HCT116 (cell line): Measurements from ENCODE around the gene ECE1. TPM values are rescaled to one million over a fixed set of nuclear protein-coding genes. Genes with fewer than 3 reads are reported as not detected.

Experiments
- ATAC-seq: fragments of 200-7000 bp; cut with Tn5 transposase; 2 replicates; pipeline ENCODE4 v1.9.1; 2020; ENCODE audit warnings: mild to moderate bottlenecking, moderate library complexity
- BruUV-seq: library from RNA; stranded (reverse); fragments of 400-500 nt; replicated peaks from 2 replicates; lab custom pipeline; 2021; lab: Mats Ljungman, UMichigan
- CTCF ChIA-PET: fragments of 300-600 bp; sonication (Branson Sonifier 250); formaldehyde crosslinking; loops from one replicate; lab custom pipeline; 2021; ENCODE audit warnings: antibody characterized with exemption; lab: Charles Lee
- POLR2A ChIA-PET: fragments of 300-600, 350-600 bp; sonication (Branson Sonifier 250); formaldehyde crosslinking; loops from one replicate; lab custom pipeline; 2021; ENCODE audit warnings: antibody characterized with exemption; lab: Charles Lee
- RAD21 ChIA-PET, 2 experiments: fragments of 300-600 bp; sonication (Branson Sonifier 250); formaldehyde crosslinking; loops; one replicate each; lab custom pipeline; 2023; ENCODE audit warnings: low total read pairs in 2 of 2; ENCODE audit not compliant: uncharacterized antibody in 2 of 2, unreplicated experiment in 2 of 2, low non-redundant PET in 1 of 2; lab: Charles Lee
- DNase-seq: peaks from one replicate; pipeline ENCODE4 v3.0.0-alpha.2; 2010; ENCODE audit warnings: low read depth, low spot score
- H2AFZ ChIP-seq: fragments of 200-600 bp; shearing (Covaris generic), sonication (generic); 2 replicates; pipeline ENCODE4 v1.6.1; 2017; ENCODE audit warnings: low read depth, mixed run types, mixed read lengths, antibody characterized with exemption, low read length; ENCODE audit not compliant: poor library complexity, severe bottlenecking
- H3K27ac ChIP-seq: 2 replicates; pipeline ENCODE4 v1.5.1; 2012; ENCODE audit warnings: low read depth, low read length
- H3K27me3 ChIP-seq: fragments of 200-600 bp; sonication (generic); 2 replicates; pipeline ENCODE4 v1.6.1; 2016; ENCODE audit warnings: mixed run types, low read length, mixed read lengths; ENCODE audit not compliant: insufficient read depth
- H3K36me3 ChIP-seq, 2 experiments: fragments of 200-500 bp in 1 of 2; fragments of 200-600 bp in 1 of 2; sonication (Bioruptor generic) in 1 of 2; sonication (generic) in 1 of 2; 2 replicates each; pipeline versions ENCODE4 v1.5.1 to v1.6.1; 2014 to 2016; ENCODE audit warnings: low read length in 2 of 2, inconsistent platforms in 1 of 2, mixed read lengths in 1 of 2, mixed run types in 1 of 2; ENCODE audit not compliant: insufficient read depth in 2 of 2, control insufficient read depth in 1 of 2
- H3K4me1 ChIP-seq, 2 experiments: fragments of 200-600 bp in 1 of 2; sonication (generic) in 1 of 2; 2 replicates each; pipeline versions ENCODE4 v1.5.1 to v1.6.1; 2012 to 2017; ENCODE audit warnings: low read length in 2 of 2, inconsistent platforms in 1 of 2, mild to moderate bottlenecking in 1 of 2, mixed read lengths in 1 of 2, mixed run types in 1 of 2, moderate library complexity in 1 of 2; ENCODE audit not compliant: insufficient read depth in 2 of 2, control insufficient read depth in 1 of 2
- H3K4me2 ChIP-seq: fragments of 200-600 bp; sonication (generic); 2 replicates; pipeline ENCODE4 v1.6.1; 2017; ENCODE audit warnings: mixed run types, low read length, mixed read lengths
- H3K4me3 ChIP-seq, 2 experiments: fragments of 200-600 bp in 1 of 2; sonication (generic) in 1 of 2; replicated peaks in 1 of 2; 2 replicates each; pipeline ENCODE4 v1.5.1; 2011 to 2016; ENCODE audit warnings: low read length in 2 of 2, control low read depth in 1 of 2, low read depth in 1 of 2, mild to moderate bottlenecking in 1 of 2, mixed read lengths in 1 of 2, mixed run types in 1 of 2
- H3K79me2 ChIP-seq: fragments of 200-600 bp; sonication (generic); 2 replicates; pipeline ENCODE4 v1.6.1; 2017; ENCODE audit warnings: mild to moderate bottlenecking, mixed run types, low read length, moderate library complexity, mixed read lengths; ENCODE audit not compliant: insufficient read depth
- H3K9ac ChIP-seq: fragments of 200-600 bp; sonication (generic); 2 replicates; pipeline ENCODE4 v1.6.1; 2016; ENCODE audit warnings: low read length, mixed read lengths
- H3K9me2 ChIP-seq: fragments of 200-600 bp; sonication (generic), shearing (Covaris generic); 2 replicates; pipeline ENCODE4 v1.6.1; 2017; ENCODE audit warnings: mixed run types, mild to moderate bottlenecking, moderate library complexity; ENCODE audit not compliant: insufficient read depth
- H3K9me3 ChIP-seq, 2 experiments: fragments of 200-500 bp in 1 of 2; fragments of 200-600 bp in 1 of 2; sonication (Bioruptor generic) in 1 of 2; sonication (generic) in 1 of 2; 2 replicates each; pipeline ENCODE4 v1.6.1; 2014 to 2017; ENCODE audit warnings: low read length in 2 of 2, mixed read lengths in 2 of 2, inconsistent platforms in 1 of 2, low read depth in 1 of 2, mild to moderate bottlenecking in 1 of 2, mixed run types in 1 of 2, moderate library complexity in 1 of 2; ENCODE audit not compliant: control insufficient read depth in 1 of 2, insufficient read depth in 1 of 2
- H4K20me1 ChIP-seq: fragments of 200-600 bp; sonication (generic), shearing (Covaris generic); 2 replicates; pipeline ENCODE4 v1.6.1; 2017; ENCODE audit warnings: mixed run types, mild to moderate bottlenecking, moderate library complexity; ENCODE audit not compliant: insufficient read depth
- CBX3 ChIP-seq: IDR thresholded peaks from 2 replicates; pipeline ENCODE4 v1.6.1; 2012; ENCODE audit warnings: low read depth
- CEBPB ChIP-seq: IDR thresholded peaks from 2 replicates; pipeline ENCODE4 v1.6.1; 2012; ENCODE audit warnings: low read depth
- EGR1 ChIP-seq: IDR thresholded peaks from 2 replicates; pipeline ENCODE4 v1.6.1; 2012; ENCODE audit warnings: low read depth
- ELF1 ChIP-seq: IDR thresholded peaks from 2 replicates; pipeline ENCODE4 v1.6.1; 2012; ENCODE audit warnings: low read depth, borderline replicate concordance
- EZH2 ChIP-seq: fragments of 200-600 bp; sonication (generic); IDR thresholded peaks from 2 replicates; pipeline ENCODE4 v1.6.1; 2017; ENCODE audit warnings: antibody characterized with exemption, mixed run types
- EZH2phosphoT487 ChIP-seq: fragments of 200-600 bp; IDR thresholded peaks from 2 replicates; pipeline ENCODE4 v1.6.1; 2018; ENCODE audit warnings: antibody characterized with exemption, borderline replicate concordance
- FOSL1 ChIP-seq: IDR thresholded peaks from 2 replicates; pipeline ENCODE4 v1.6.1; 2012; ENCODE audit warnings: low read depth
- JUND ChIP-seq: IDR thresholded peaks from 2 replicates; pipeline ENCODE4 v1.6.1; 2012
- POLR2A ChIP-seq: IDR thresholded peaks from 2 replicates; pipeline ENCODE4 v1.7.0; 2011; ENCODE audit warnings: borderline replicate concordance; ENCODE audit not compliant: insufficient read depth, insufficient read length; ENCODE audit errors: extremely low read depth
- POLR2AphosphoS5 ChIP-seq: IDR thresholded peaks from 2 replicates; pipeline ENCODE4 v1.6.1; 2011; ENCODE audit warnings: mild to moderate bottlenecking, low read depth, low read length, moderate library complexity
- RAD21 ChIP-seq: IDR thresholded peaks from 2 replicates; pipeline ENCODE4 v1.6.1; 2012; ENCODE audit warnings: low read depth, mild to moderate bottlenecking
- SIN3A ChIP-seq: IDR thresholded peaks from 2 replicates; pipeline ENCODE4 v1.6.1; 2012; ENCODE audit warnings: low read depth
- SP1 ChIP-seq: IDR thresholded peaks from 2 replicates; pipeline ENCODE4 v1.6.1; 2012; ENCODE audit warnings: low read depth
- SRF ChIP-seq: IDR thresholded peaks from 2 replicates; pipeline ENCODE4 v1.6.1; 2012; ENCODE audit warnings: low read depth
- ZFX ChIP-seq: fragments of 450-650 bp; IDR thresholded peaks from 2 replicates; pipeline ENCODE4 v1.6.1; 2017
- intact Hi-C: fragments of 100-400 bp; cut with micrococcal nuclease; formaldehyde crosslinking; loops from 2 replicates; pipeline ENCODE4 v1.10.0; 2022
- total RNA-seq: library from RNA; stranded (reverse); gene quantifications from one replicate; pipeline ENCODE4 v1.2.1, GENCODE V29; 2021; ENCODE audit not compliant: unreplicated experiment
- TF ChIP-seq, protein P1 (sequence below), 3 experiments: fragments of 200-600 bp in 1 of 3; sonication (generic) in 1 of 3; IDR thresholded peaks in 2 of 3; conservative IDR thresholded peaks in 1 of 3; 2 replicates each; pipeline ENCODE4 v1.5.1; 2012 to 2017; ENCODE audit warnings: low read depth in 2 of 3, low read length in 2 of 3, antibody characterized with exemption in 1 of 3, borderline replicate concordance in 1 of 3, control low read depth in 1 of 3, mild to moderate bottlenecking in 1 of 3, mixed read lengths in 1 of 3, mixed run types in 1 of 3, moderate library complexity in 1 of 3; ENCODE audit not compliant: insufficient read depth in 1 of 3
- TF ChIP-seq, protein P2 (sequence below): IDR thresholded peaks from 2 replicates; pipeline ENCODE4 v1.6.1; 2012
- TF ChIP-seq, protein P3 (sequence below): IDR thresholded peaks from 2 replicates; pipeline ENCODE4 v1.6.1; 2011; ENCODE audit warnings: mild to moderate bottlenecking, low read length, moderate library complexity; ENCODE audit not compliant: insufficient replicate concordance; ENCODE audit errors: extremely low read depth
- TF ChIP-seq, protein P4 (sequence below): IDR thresholded peaks from 2 replicates; pipeline ENCODE4 v1.6.1; 2012; ENCODE audit warnings: low read depth

The ECE1 gene
- total RNA-seq, 1 experiment from 2014 or later, result 66.8 TPM

DNA sequence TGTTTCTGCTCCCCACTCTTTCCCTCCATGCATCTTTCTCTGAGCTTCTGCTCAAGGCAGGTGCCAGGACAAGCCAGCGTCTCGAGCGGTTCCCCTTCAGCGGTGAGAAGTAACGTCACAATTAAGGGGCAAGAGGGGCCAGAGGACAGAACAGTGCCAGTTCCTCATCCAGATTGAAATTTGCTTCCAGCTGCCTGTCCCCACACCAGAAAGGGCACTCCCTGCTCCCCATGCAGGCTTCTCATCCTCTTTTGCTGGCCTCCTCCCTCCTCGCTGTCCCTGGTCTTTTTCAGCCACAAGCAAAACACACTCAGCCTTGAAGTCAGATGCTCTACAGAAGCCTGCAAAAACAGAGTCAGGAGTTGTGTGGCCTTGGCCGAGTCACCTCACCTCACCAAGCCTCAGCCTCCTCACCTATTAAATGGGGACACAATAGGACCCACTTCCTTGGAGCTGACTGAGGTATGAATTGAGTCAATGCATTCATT is 35.0 kb upstream of the ECE1 start:
- peak overlapping the region; percentile 8 to 42; a peak in 3 of 4 replicates for H3K4me3 ChIP-seq
- POLR2A ChIA-PET, result interaction anchor here (1.0 to 3.3 kb wide), 6 partner anchors 8 to 63 kb away, joined by 3 to 17 read pairs (median 8); no protein-coding TSS in a partner anchor
- TF ChIP-seq SRF, result no peak
- TF ChIP-seq, protein P1, sequence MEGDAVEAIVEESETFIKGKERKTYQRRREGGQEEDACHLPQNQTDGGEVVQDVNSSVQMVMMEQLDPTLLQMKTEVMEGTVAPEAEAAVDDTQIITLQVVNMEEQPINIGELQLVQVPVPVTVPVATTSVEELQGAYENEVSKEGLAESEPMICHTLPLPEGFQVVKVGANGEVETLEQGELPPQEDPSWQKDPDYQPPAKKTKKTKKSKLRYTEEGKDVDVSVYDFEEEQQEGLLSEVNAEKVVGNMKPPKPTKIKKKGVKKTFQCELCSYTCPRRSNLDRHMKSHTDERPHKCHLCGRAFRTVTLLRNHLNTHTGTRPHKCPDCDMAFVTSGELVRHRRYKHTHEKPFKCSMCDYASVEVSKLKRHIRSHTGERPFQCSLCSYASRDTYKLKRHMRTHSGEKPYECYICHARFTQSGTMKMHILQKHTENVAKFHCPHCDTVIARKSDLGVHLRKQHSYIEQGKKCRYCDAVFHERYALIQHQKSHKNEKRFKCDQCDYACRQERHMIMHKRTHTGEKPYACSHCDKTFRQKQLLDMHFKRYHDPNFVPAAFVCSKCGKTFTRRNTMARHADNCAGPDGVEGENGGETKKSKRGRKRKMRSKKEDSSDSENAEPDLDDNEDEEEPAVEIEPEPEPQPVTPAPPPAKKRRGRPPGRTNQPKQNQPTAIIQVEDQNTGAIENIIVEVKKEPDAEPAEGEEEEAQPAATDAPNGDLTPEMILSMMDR (IDR thresholded peaks at IDR 0.05 in 2 of 3, conservative IDR thresholded peaks at IDR 0.05 in 1 of 3; ENCODE audit: borderline replicate concordance in 1 of 3, insufficient read depth in 1 of 3, low read depth in 2 of 3, low read length in 2 of 3), result no peak
- TF ChIP-seq ELF1, result no peak
- TF ChIP-seq CEBPB, result no peak
- TF ChIP-seq CBX3, result no peak
- TF ChIP-seq EGR1, result no peak
- TF ChIP-seq, protein P2, sequence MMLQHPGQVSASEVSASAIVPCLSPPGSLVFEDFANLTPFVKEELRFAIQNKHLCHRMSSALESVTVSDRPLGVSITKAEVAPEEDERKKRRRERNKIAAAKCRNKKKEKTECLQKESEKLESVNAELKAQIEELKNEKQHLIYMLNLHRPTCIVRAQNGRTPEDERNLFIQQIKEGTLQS, result no peak
- TF ChIP-seq, protein P3, sequence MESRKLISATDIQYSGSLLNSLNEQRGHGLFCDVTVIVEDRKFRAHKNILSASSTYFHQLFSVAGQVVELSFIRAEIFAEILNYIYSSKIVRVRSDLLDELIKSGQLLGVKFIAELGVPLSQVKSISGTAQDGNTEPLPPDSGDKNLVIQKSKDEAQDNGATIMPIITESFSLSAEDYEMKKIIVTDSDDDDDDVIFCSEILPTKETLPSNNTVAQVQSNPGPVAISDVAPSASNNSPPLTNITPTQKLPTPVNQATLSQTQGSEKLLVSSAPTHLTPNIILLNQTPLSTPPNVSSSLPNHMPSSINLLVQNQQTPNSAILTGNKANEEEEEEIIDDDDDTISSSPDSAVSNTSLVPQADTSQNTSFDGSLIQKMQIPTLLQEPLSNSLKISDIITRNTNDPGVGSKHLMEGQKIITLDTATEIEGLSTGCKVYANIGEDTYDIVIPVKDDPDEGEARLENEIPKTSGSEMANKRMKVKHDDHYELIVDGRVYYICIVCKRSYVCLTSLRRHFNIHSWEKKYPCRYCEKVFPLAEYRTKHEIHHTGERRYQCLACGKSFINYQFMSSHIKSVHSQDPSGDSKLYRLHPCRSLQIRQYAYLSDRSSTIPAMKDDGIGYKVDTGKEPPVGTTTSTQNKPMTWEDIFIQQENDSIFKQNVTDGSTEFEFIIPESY, result no peak
- TF ChIP-seq ZFX, result no peak
- no peak for TF ChIP-seq SIN3A
- no peak for TF ChIP-seq POLR2A
- TF ChIP-seq, protein P4, sequence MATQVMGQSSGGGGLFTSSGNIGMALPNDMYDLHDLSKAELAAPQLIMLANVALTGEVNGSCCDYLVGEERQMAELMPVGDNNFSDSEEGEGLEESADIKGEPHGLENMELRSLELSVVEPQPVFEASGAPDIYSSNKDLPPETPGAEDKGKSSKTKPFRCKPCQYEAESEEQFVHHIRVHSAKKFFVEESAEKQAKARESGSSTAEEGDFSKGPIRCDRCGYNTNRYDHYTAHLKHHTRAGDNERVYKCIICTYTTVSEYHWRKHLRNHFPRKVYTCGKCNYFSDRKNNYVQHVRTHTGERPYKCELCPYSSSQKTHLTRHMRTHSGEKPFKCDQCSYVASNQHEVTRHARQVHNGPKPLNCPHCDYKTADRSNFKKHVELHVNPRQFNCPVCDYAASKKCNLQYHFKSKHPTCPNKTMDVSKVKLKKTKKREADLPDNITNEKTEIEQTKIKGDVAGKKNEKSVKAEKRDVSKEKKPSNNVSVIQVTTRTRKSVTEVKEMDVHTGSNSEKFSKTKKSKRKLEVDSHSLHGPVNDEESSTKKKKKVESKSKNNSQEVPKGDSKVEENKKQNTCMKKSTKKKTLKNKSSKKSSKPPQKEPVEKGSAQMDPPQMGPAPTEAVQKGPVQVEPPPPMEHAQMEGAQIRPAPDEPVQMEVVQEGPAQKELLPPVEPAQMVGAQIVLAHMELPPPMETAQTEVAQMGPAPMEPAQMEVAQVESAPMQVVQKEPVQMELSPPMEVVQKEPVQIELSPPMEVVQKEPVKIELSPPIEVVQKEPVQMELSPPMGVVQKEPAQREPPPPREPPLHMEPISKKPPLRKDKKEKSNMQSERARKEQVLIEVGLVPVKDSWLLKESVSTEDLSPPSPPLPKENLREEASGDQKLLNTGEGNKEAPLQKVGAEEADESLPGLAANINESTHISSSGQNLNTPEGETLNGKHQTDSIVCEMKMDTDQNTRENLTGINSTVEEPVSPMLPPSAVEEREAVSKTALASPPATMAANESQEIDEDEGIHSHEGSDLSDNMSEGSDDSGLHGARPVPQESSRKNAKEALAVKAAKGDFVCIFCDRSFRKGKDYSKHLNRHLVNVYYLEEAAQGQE, result no peak
- no peak for TF ChIP-seq JUND
- TF ChIP-seq FOSL1, result no peak
- no peak for TF ChIP-seq POLR2AphosphoS5
- TF ChIP-seq EZH2, result no peak
- no peak for TF ChIP-seq RAD21
- no peak for TF ChIP-seq SP1
- TF ChIP-seq EZH2phosphoT487, result no peak
- TF ChIP-seq, all 23 proteins: peak for 0
- CTCF ChIA-PET, result interaction anchor here (1.0 to 4.8 kb wide), 7 partner anchors 9 to 628 kb away, joined by 3 to 46 read pairs (median 11); no protein-coding TSS in a partner anchor
- intact Hi-C loops, result no loop called here
- Histone ChIP-seq H3K9me3 (no peaks in the 10 kb centered on the region), H4K20me1 (no peaks in the 10 kb centered on the region), H3K36me3 (no peaks in the 10 kb centered on the region), H3K27ac (peak overlapping the region; percentile 84), H3K9ac (peak overlapping the region; percentile 60), H3K4me2 (peak overlapping the region; percentile 83), H3K4me1 (peaks cover 80 to 95% of the 10 kb centered on the region in 2 experiments), H3K27me3 (no peaks in the 10 kb centered on the region), H3K9me2 (no peaks in the 10 kb centered on the region), H3K79me2 (peaks cover 69% of the 10 kb centered on the region), H2AFZ (no peak overlapping the region)
- BruUV-seq, result no TSS peak
- ATAC-seq, result no peak
- RAD21 ChIA-PET, result interaction anchor here in 1 of 2 experiments (0.6 to 1.4 kb wide), 6 partner anchors 20 to 55 kb away, joined by 3 to 5 read pairs (median 4); no protein-coding TSS in a partner anchor
- no peak for DNase-seq
